ENCODE measurements around the gene FYCO1. TPM values are rescaled to one million over a fixed set of nuclear protein-coding genes. Genes with fewer than 3 reads are reported as not detected.

Gene FYCO1
- polyA plus RNA-seq, 1 experiment: 14.2 TPM

GRCh38 chr3:45871780-45872179 lies 123.8 kb downstream of the FYCO1 start:
- DNase-seq (ENCODE audit: low read depth): no peak
- ChIA-PET POLR2A (no interaction called here), CTCF (no interaction called here)
- Histone ChIP-seq H3K4me3 (ENCODE audit: low read depth, low read length) (no peak overlapping the region), H3K27me3 (ENCODE audit: control insufficient read depth, insufficient read depth, low read length) (peaks cover 8% of the 10 kb centered on the region), H3K36me3 (ENCODE audit: control insufficient read depth, insufficient read depth, low read length) (no peaks in the 10 kb centered on the region)
- TF ChIP-seq, protein P1, sequence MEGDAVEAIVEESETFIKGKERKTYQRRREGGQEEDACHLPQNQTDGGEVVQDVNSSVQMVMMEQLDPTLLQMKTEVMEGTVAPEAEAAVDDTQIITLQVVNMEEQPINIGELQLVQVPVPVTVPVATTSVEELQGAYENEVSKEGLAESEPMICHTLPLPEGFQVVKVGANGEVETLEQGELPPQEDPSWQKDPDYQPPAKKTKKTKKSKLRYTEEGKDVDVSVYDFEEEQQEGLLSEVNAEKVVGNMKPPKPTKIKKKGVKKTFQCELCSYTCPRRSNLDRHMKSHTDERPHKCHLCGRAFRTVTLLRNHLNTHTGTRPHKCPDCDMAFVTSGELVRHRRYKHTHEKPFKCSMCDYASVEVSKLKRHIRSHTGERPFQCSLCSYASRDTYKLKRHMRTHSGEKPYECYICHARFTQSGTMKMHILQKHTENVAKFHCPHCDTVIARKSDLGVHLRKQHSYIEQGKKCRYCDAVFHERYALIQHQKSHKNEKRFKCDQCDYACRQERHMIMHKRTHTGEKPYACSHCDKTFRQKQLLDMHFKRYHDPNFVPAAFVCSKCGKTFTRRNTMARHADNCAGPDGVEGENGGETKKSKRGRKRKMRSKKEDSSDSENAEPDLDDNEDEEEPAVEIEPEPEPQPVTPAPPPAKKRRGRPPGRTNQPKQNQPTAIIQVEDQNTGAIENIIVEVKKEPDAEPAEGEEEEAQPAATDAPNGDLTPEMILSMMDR (IDR thresholded peaks at IDR 0.05; ENCODE audit: insufficient read depth, low read depth, low read length): no peak

DNA sequence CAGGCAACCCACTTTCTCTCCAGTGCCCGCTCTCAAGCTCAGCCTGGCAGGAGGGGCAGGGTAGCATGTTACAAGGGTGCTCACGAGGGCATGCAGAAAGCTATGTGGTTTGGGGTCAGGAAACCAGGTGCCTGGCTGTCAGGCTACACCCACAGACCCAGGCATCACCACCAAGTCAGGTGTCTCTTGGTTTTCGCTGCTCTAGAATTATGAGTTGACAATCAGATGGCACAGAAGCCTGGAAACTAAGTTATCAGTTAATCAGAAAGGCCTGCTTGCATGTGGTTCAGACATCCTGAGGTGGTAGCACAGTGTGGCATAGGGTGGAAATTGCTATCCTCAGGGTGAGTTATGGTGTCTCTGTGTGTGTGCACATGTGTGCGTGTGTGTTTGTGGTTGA lies 125.5 kb downstream of the FYCO1 start:
- ChIA-PET POLR2A (no interaction called here), CTCF (interaction anchor here (0.7 kb wide), 1 partner anchor 23 kb away, joined by 3 read pairs; no protein-coding TSS in a partner anchor)
- no peak overlapping the region for H3K4me3 ChIP-seq (ENCODE audit: low read depth, low read length)
- TF ChIP-seq, protein P1 (IDR thresholded peaks at IDR 0.05; ENCODE audit: insufficient read depth, low read depth, low read length): no peak
- no peak for DNase-seq (ENCODE audit: low read depth)
- peaks cover 8% of the 10 kb centered on the region for H3K27me3 ChIP-seq (ENCODE audit: control insufficient read depth, insufficient read depth, low read length)
- H3K36me3 ChIP-seq (ENCODE audit: control insufficient read depth, insufficient read depth, low read length): no peaks in the 10 kb centered on the region

DNA sequence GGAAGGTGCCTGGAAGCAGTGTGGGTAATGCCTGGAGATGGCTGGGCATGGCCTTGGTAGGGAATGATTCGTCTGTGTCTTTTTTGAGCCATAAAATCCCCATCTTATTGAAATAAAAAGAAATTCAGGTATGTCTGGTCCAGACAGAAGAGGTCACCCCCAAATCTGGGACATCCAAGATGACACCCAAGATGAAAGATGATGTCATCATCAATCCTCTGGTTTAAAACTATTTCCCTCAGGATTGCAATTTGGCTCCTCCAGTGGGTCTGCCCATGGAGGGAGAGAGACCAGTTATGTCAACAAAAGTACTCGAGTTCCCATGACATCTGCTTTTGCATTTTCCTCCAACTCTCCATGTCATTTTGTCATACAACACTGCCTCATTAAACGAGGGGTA lies 126.0 kb downstream of the FYCO1 start:
- Histone ChIP-seq H3K27me3 (ENCODE audit: control insufficient read depth, insufficient read depth, low read length) (peaks cover 12% of the 10 kb centered on the region), H3K36me3 (ENCODE audit: control insufficient read depth, insufficient read depth, low read length) (no peaks in the 10 kb centered on the region), H3K4me3 (ENCODE audit: low read depth, low read length) (no peak overlapping the region)
- POLR2A ChIA-PET: no interaction called here
- CTCF ChIA-PET: no interaction called here
- TF ChIP-seq, protein P1 (IDR thresholded peaks at IDR 0.05; ENCODE audit: insufficient read depth, low read depth, low read length): no peak
- DNase-seq (ENCODE audit: low read depth): no peak

DNA sequence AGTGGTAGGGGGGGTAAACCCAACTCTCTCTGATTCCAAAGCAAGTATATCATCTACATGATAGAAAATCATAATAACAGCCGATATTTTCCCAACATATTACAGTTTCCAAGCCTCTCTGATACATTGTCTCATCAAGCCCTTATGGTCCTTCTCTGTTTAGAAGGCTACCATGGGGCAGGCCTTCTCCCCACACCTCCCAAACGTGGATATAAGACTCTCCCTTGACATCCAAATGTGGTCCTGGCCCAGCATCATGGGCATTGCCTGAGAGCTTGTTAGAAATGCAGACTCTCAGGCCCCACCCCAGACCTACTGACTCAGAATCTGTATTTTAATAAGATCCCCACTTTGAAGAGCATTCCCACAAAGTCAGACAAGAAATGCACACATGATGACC lies 127.0 kb downstream of the FYCO1 start:
- ChIA-PET POLR2A (no interaction called here), CTCF (interaction anchor here (1.2 kb wide), 1 partner anchor 33 kb away, joined by 3 read pairs; no protein-coding TSS in a partner anchor)

GRCh38 chr3:45868213-45868612 lies 127.4 kb downstream of the FYCO1 start:
- Histone ChIP-seq H3K36me3 (ENCODE audit: control insufficient read depth, insufficient read depth, low read length) (no peaks in the 10 kb centered on the region), H3K4me3 (ENCODE audit: low read depth, low read length) (no peak overlapping the region), H3K27me3 (ENCODE audit: control insufficient read depth, insufficient read depth, low read length) (peaks cover 14% of the 10 kb centered on the region)
- ChIA-PET POLR2A (no interaction called here), CTCF (interaction anchor here (1.2 kb wide), 1 partner anchor 33 kb away, joined by 3 read pairs; no protein-coding TSS in a partner anchor)
- TF ChIP-seq, protein P1 (IDR thresholded peaks at IDR 0.05; ENCODE audit: insufficient read depth, low read depth, low read length): no peak
- DNase-seq (ENCODE audit: low read depth): no peak

More for the DNA sequence above, 127.0 kb downstream of the FYCO1 start:
- Histone ChIP-seq H3K27me3 (ENCODE audit: control insufficient read depth, insufficient read depth, low read length) (peaks cover 12% of the 10 kb centered on the region), H3K4me3 (ENCODE audit: low read depth, low read length) (no peak overlapping the region), H3K36me3 (ENCODE audit: control insufficient read depth, insufficient read depth, low read length) (no peaks in the 10 kb centered on the region)
- TF ChIP-seq, protein P1 (IDR thresholded peaks at IDR 0.05; ENCODE audit: insufficient read depth, low read depth, low read length): no peak
- no peak for DNase-seq (ENCODE audit: low read depth)

Small RNA genes within 50 kb of the gene (small RNA-seq; reads per million reads assigned to genes)
- not detected for gene RF00019 (ENCODE audit: insufficient read length, low read depth, low replicate concordance)

Other genes with a start within 250 kb of the FYCO1 start
- not detected in 2 replicates for gene SLC6A20, start 199.3 kb downstream of the FYCO1 start, polyA plus RNA-seq (2011; rRNA removed)
- 12.9 and 24.7 TPM in 2 replicates for gene LZTFL1, start 153.7 kb downstream of the FYCO1 start, polyA plus RNA-seq (2011; rRNA removed)
- gene CCR9, start 109.3 kb downstream of the FYCO1 start, polyA plus RNA-seq (2011; rRNA removed): not detected in 2 replicates
- not detected in 2 replicates for gene CXCR6, start 52.4 kb downstream of the FYCO1 start, polyA plus RNA-seq (2011; rRNA removed)
- gene XCR1, start 31.7 kb upstream of the FYCO1 start, polyA plus RNA-seq (2011; rRNA removed): not detected in 2 replicates
- not detected in 2 replicates for gene CCR1, start 212.5 kb upstream of the FYCO1 start, polyA plus RNA-seq (2011; rRNA removed)
- not detected in 2 replicates for gene CCR3, start 246.6 kb upstream of the FYCO1 start, polyA plus RNA-seq (2011; rRNA removed)

Measured in BJ (cell line).